Epidermal melanocyte (primary cell): Measurements from ENCODE around the gene LRCOL1.

Experiments used
- DNase-seq: peaks from one replicate; pipeline ENCODE4 v3.0.0; 2011; ENCODE audit warnings: low spot score; ENCODE audit not compliant: insufficient read length

The LRCOL1 gene

DNA sequence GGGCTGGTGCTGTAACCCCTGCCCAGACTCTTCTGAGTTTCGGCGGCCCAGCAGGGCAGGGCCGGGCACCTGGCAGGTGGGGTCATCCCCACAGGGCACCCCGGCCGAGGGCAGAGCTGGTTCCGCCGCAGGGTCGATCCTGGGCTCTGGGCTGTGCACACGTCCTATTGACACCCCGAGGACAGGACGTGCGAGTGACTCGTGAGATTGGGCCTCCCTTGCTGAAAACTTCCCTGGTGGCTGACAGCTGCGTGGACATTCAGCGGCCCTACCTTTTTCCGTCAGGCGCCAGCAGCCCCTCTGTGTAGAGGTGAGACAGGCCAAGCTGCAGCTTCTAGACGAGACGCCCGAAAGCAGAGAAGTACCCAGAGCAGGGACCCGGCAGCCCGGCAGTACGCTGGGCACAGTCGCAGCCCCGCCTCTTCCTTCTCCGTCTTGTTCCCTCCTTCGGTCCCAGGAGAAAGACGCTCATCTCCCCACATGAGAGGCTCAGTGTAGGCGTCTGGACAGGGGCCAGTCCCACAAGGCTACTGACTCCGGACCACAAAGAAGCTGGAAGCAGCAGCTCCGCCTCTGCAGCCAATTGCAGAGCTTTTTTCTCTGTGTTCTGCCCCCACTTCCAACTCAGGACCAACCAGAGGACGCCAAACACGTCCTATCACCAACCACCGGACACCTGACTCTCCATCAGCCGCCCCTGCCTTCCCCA is at the start of gene LRCOL1:
TSS of gene LRCOL1 (minus strand) at position 532 of the 709 bp plus-strand sequence. CDS start 4,331 bp downstream, outside the sequence.
- no peak for DNase-seq

- no peak for DNase-seq
Measured at GRCh38 chr12:132660052-132660451, 49.7 kb upstream of the LRCOL1 start.

DNA sequence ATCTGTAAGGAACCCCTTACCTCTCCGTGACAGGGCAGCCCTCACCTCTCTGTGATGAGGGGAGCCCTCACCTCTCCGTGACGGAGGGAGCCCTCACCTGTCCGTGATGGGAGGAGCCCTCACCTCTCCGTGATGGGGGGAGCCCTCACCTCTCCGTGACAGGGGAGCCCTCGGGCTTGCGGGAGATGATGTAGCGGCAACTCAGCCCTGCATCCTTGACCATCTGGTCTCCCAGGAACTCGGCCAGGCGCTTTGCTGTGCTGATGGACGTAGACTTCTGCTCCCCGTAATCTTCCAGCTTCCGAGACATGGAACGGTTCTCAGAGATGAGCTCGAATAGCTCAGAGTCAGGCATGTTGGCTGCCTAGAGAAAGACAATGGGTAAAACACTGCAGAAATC is 48.8 kb upstream of the LRCOL1 start:
- DNase-seq = no peak

- no peak for DNase-seq
Measured at GRCh38 chr12:132658149-132658894, 47.9 kb upstream of the LRCOL1 start.

GRCh38 chr12:132657004-132657727 is 46.8 kb upstream of the LRCOL1 start:
- no peak for DNase-seq

- DNase-seq = no peak
Measured at GRCh38 chr12:132653567-132654290, 43.3 kb upstream of the LRCOL1 start.

DNA sequence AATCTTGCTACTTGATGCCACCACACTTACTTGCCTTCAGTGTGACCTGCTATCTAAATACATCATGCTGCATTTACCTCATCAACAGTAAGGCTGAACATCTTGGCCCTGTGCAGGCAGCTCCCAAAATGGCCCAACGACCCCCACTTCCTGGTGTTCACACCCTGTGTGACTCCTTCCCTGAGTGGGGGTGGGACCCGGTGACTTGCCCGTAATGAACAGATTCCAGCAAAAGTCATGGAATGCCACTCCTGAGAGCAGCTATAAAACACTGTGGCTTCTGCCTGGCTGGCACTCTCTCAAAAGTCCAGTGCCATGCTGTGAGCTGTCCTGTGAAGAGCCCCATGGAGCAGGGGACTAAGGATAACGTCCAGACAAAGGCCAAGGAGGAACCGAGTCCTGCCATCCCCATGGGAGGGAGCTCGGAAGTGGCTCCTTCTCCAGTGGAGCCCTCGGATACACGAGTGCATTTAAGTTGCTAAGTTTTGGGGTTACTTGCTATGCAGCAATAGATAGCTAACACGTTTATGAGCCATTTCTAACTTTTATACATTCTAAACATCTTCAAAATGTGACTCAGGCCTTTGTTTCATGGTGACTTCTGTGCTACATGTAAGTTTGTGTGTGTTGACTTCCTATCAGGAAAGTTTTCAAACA is 41.2 kb upstream of the LRCOL1 start:
- no peak for DNase-seq

DNA sequence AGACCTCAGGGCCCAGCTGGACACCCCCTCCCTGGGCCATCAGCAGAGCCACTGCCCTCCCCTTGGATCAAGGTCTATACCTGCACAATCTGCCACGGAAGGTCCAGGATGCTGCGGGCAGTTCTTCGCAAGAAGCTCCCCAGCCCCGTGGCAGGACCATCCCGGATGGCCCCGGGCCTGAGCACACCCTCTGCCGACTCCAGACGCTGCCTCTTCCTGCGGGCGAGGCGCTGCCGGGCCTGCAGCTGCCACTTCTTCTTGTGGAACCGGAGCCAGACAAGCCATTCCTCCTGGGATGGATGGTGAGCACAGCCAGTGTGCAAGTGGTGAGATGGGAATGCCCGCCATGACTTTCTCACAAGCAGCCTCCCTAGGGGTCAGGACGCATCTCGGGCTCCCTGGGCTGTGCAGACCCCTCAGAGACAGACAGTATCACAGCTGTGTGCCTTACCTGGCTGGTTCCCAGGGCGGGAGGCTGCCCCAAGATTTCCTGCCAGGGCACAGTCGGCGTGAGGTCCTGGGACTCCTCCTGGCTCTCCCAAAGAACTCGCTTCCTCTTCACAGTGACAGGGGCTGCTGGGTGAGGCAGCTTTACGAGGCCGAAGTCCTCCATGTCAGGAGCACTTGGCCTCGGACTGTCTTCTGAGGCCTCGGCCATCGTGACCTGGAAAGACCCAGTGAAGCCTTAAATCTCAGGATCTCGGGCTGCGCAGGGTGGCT is 39.0 kb upstream of the LRCOL1 start:
- no peak for DNase-seq

DNA sequence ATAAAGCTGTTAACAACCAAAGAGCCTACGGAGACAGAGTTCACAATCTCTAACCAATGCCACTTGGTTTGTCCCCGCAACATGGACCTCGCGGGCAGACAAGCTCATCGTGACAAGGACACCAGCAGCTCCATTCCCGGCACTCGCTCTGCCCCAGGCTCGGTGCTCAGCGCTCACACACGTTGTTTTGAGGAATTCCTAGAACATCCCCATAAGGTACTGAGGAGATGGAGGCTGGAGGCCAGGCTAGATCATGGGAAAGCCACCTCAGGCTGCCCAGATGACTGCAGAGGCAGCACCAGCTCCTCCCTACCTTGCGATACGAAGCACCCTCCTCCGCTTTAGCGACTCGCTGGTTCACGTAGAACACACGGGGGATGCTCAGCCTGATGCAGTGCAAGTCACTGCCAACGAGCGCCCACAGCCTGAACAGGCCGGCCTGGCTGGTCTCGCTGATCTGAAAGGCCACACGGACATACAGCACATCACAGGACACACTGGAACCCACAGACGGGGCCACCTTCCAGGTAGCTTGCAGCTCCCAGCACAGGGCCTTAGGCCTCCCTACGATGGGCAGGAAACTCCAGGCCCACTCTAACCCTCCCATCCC is 38.3 kb upstream of the LRCOL1 start:
- no peak for DNase-seq

GRCh38 chr12:132647858-132648257 is 37.5 kb upstream of the LRCOL1 start:
- no peak for DNase-seq

- DNase-seq = no peak
Measured at GRCh38 chr12:132646850-132647249, 36.5 kb upstream of the LRCOL1 start.

GRCh38 chr12:132642846-132643835 is 32.8 kb upstream of the LRCOL1 start:
- no peak for DNase-seq

DNA sequence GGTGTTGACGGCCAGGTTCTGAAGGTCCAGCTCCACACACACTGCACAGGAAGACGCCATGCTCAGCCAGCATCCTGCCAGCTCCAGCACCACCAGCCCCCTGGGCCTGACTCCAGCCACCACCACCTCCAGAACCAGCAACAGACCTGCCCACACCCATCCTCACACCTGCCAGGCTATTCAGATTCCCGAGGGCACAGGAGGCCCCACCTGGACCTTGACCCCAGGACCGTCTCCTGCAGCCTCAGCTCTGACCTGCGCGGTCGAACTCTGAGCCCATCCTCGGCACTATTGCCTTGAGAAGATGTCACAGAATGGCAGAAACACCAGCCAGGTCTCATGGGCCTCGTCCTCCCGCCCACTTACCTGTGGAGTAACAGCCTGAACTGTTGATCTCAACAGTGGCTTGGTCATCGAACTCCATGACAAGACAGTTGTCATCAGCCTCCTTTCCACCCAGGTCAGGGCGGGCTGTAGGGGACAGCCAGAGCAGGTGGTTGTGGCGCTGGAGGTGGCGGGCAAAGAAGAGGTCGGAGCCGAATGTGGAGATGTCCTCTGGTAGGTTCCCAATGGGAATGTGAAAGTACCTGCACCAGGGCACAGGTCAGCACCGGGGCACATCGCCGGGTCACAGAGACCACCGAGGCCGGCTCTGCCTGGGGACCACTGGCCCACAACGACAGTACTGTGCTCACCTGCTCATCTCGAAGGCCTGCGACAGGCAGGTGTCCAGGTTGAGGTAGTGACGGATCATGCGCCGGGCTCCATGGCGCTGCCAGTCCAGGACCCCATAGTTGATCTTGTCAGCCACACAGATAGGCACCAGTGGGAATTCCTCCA is 31.6 kb upstream of the LRCOL1 start:
- DNase-seq = no peak

DNA sequence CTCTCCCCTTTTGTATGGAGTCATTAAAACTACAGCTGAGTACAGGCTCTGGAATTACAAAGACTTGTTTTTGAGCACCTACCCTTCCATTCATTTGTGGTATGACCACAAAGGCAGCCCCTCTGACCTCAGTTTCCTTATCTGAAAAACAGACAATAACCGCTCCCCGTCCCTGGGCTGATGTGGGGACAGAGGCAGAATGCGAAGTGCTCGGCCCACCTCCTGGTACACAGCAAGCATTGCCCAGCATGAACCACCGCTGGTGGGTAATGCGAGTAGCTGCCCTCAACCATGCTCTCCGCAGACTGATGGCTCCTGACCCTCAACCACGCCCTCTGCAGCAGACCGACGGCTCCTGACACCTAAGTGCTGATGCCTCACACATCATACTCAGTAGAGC is 30.6 kb upstream of the LRCOL1 start:
- DNase-seq = no peak

DNA sequence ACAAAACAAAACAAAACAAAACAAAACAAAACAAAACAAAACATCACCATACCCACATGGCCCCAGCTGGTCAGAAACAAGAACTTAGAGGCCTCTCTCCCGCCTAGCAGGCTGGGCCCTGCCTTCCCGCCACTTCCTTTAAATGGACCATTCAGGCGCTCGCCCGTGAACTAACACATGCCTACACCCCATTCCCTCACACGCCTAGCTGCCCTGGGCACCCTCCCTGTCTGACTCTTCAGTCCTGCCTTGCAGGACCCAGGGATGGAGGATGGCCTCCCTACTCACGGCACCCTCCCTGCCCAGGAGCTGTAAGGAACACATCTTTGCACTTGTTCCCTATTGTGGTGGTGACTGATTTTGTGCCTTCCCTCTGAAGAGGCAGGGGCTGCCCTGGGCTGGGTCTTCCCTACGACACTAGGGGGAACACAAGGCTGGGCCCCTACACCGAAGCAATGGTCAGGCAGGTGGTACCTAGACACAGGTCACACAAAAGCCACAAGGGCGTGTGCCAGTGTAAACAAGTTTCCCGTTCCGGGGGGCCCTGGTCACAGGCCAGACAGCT is 29.7 kb upstream of the LRCOL1 start:
- DNase-seq = no peak

DNA sequence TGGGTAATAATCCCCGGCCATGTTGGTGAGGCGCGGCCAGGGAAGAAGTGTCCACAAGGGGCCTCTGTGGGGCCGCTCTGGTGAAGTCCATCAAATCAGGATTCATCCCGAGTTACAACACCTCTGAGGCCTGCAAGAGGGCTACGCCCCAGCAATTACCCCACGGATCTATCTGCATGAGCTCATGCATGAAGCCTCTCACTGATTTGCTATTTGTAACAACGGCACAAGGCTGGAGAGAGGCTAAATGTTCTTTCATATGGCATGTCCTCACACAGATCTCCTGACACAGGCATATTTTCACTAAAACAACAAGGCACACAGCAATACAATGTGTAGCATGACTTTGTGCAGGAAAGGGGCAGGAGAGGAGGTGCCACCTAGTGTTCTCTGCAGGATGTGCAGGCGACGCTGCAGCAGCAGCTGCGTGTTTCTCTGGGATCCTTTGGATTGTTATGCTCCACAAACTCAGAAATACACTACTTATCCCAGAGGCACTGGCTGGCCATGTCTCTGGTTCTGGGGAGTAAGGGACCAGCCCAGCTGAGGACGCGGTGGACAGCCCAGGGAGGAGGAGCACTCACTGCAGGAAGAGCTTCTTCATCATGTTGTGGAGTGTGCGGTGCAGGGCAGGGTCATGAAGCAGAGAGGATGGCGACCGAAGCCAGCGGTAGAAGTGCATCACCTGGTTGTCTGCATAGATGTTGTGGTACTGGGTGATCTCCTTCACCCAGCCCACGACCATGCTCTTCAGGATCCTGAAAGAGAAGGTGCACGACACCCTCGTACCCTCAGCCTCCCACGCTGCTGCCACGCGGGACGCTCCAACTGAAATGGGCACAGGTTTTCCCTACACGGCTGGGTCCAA is 28.4 kb upstream of the LRCOL1 start:
- peak; percentile 53 for DNase-seq

DNA sequence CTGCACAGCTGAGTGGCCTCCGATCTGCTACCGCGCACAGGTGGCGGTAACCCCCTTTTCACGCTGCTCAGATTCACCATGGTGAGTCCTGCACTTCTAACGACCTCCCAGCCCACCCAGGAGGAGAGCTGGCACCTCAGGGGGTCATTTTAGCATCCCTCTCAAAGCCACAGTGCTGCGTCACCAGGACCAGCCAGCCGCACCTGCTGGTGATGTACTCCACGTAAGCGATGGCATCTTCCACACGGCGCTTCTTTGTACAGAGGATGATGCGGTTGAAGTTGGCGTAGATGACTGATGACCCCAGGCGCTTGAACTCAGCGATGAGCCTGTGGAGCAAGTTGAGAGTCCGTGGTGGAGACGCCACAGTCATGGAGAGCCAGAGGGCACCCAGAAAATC is 27.4 kb upstream of the LRCOL1 start:
- no peak for DNase-seq
